K562 (cell line): Measurements from ENCODE around the gene ECM2. TPM values are rescaled to one million over a fixed set of nuclear protein-coding genes. Genes with fewer than 3 reads are reported as not detected.

Source experiments
- ATAC-seq: fragments of 200-7000 bp; cut with Tn5 transposase; 3 replicates; pipeline ENCODE4 v1.9.1; 2020; ENCODE audit warnings: moderate library complexity
- BruUV-seq: library from RNA; stranded (reverse); fragments of 400-500 nt; replicated peaks from 2 replicates; lab custom pipeline; 2021; lab: Mats Ljungman, UMichigan
- CTCF ChIA-PET: fragments of 300-600 bp; formaldehyde crosslinking; extraction: SDS; loops from one replicate; lab custom pipeline; 2021; ENCODE audit warnings: low intra/inter-chr PET ratio; lab: Yijun Ruan, JAX
- POLR2A ChIA-PET: fragments of 300-600, 350-650 bp; sonication (Branson Sonifier 250); formaldehyde crosslinking; extraction: SDS; loops from one replicate; lab custom pipeline; 2021; ENCODE audit warnings: antibody characterized with exemption, inconsistent platforms; lab: Yijun Ruan, JAX
- DNase-seq, 4 experiments: peaks; one replicate each; pipeline versions ENCODE4 v3.0.0 to v3.0.0-alpha.2; 2011 to 2018; ENCODE audit warnings: low spot score in 3 of 4, mixed read lengths in 3 of 4; ENCODE audit errors: extremely low read depth in 1 of 4
- FAIRE-seq: peaks from 2 replicates; lab custom pipeline; 2011; peaks lifted over from hg19 to GRCh38; lab: Jason Lieb, UNC
- H2AFZ ChIP-seq: 2 replicates; pipeline ENCODE4 v1.6.0; 2011; ENCODE audit warnings: low read depth, low read length, control low read depth, inconsistent platforms
- H3K27ac ChIP-seq: fragments of 200-600 bp; 3 replicates; pipeline ENCODE4 v1.8.0; 2011; ENCODE audit warnings: low read depth, mild to moderate bottlenecking, control low read depth, inconsistent platforms, low read length, moderate library complexity, mixed read lengths; ENCODE audit errors: extremely low read depth
- H3K27me3 ChIP-seq, 2 experiments: fragments of 300-600 bp in 1 of 2; 2 replicates in 1 of 2; 3 replicates in 1 of 2; pipeline versions ENCODE4 v1.6.0 to v1.8.0; 2011; ENCODE audit warnings: inconsistent platforms in 2 of 2, low read length in 2 of 2, mild to moderate bottlenecking in 1 of 2, mixed read lengths in 1 of 2, moderate library complexity in 1 of 2; ENCODE audit not compliant: control insufficient read depth in 2 of 2, insufficient read depth in 2 of 2
- H3K36me3 ChIP-seq: fragments of 300-600 bp; 3 replicates; pipeline ENCODE4 v1.8.0; 2011; ENCODE audit warnings: mild to moderate bottlenecking, low read length, inconsistent platforms; ENCODE audit not compliant: control insufficient read depth, insufficient read depth
- H3K4me1 ChIP-seq, 2 experiments: fragments of 200-600 bp in 1 of 2; replicated peaks in 1 of 2; 2 replicates in 1 of 2; 3 replicates in 1 of 2; pipeline versions ENCODE4 v1.5.1 to v1.8.0; 2011; ENCODE audit warnings: inconsistent platforms in 2 of 2, low read length in 2 of 2, mild to moderate bottlenecking in 1 of 2, mixed read lengths in 1 of 2, moderate library complexity in 1 of 2; ENCODE audit not compliant: control insufficient read depth in 2 of 2, insufficient read depth in 2 of 2
- H3K4me2 ChIP-seq: 2 replicates; pipeline ENCODE4 v1.6.1; 2011; ENCODE audit warnings: low read length, control low read depth, inconsistent platforms, mixed read lengths; ENCODE audit not compliant: insufficient read depth
- H3K4me3 ChIP-seq: fragments of 200-600 bp; sonication (generic), shearing (Covaris generic); 2 replicates; pipeline ENCODE4 v1.5.1; 2016; ENCODE audit warnings: control low read depth, inconsistent platforms
- H3K79me2 ChIP-seq: fragments of 200-600 bp; 3 replicates; pipeline ENCODE4 v1.8.0; 2011; ENCODE audit warnings: low read length, inconsistent platforms; ENCODE audit not compliant: control insufficient read depth, insufficient read depth
- H3K9ac ChIP-seq, 2 experiments: 2 replicates each; pipeline versions ENCODE4 v1.6.0 to v1.6.1; 2011; ENCODE audit warnings: low read depth in 2 of 2, low read length in 2 of 2, control low read depth in 1 of 2, inconsistent platforms in 1 of 2, mild to moderate bottlenecking in 1 of 2, mixed read lengths in 1 of 2; ENCODE audit not compliant: insufficient read depth in 1 of 2
- H3K9me1 ChIP-seq: one replicate; pipeline ENCODE4 v1.6.0; 2011; ENCODE audit warnings: inconsistent platforms, mild to moderate bottlenecking, low read length, moderate library complexity; ENCODE audit not compliant: control insufficient read depth, insufficient read depth
- H3K9me3 ChIP-seq: replicated peaks from 2 replicates; pipeline ENCODE4 v1.5.1; 2011; ENCODE audit warnings: low read depth, low read length, inconsistent platforms; ENCODE audit not compliant: control insufficient read depth, insufficient read depth
- H4K20me1 ChIP-seq: replicated peaks from 2 replicates; pipeline ENCODE4 v1.6.1; 2011; ENCODE audit warnings: low read length, inconsistent platforms, mixed read lengths; ENCODE audit not compliant: control insufficient read depth, insufficient read depth
- C11orf30 ChIP-seq: fragments of 450-650 bp; IDR thresholded peaks from 2 replicates; pipeline ENCODE4 v1.6.1; 2016; ENCODE audit warnings: low read depth, mild to moderate bottlenecking
- MAFF ChIP-seq: IDR thresholded peaks from 2 replicates; pipeline ENCODE4 v1.6.1; 2012; ENCODE audit warnings: low read length, improper control_type of control experiment
- MAFG ChIP-seq: fragments of 450-650 bp; conservative IDR thresholded peaks from 2 replicates; pipeline ENCODE4 v1.6.1; 2016; ENCODE audit warnings: missing genetic modification characterization, missing compliant biosample characterization
- MAFK ChIP-seq: IDR thresholded peaks from 2 replicates; pipeline ENCODE4 v1.6.1; 2011; ENCODE audit warnings: low read length, improper control_type of control experiment
- PHTF2 ChIP-seq: fragments of 250-450 bp; sonication (Bioruptor Pico); IDR thresholded peaks from 2 replicates; pipeline ENCODE4 v1.5.0; 2021; ENCODE audit warnings: mild to moderate bottlenecking
- PURB ChIP-seq: sonication (generic); formaldehyde crosslinking; IDR thresholded peaks from 2 replicates; pipeline ENCODE4 v1.9.0; 2021; ENCODE audit warnings: low read depth, mild to moderate bottlenecking, missing genetic modification reagents
- RAD21 ChIP-seq, 2 experiments: fragments of 250-450 bp in 1 of 2; fragments of 450-650 bp in 1 of 2; sonication (Bioruptor Pico) in 1 of 2; formaldehyde crosslinking in 1 of 2; IDR thresholded peaks in 1 of 2; conservative IDR thresholded peaks in 1 of 2; 2 replicates each; pipeline versions ENCODE4 v1.4.0 to v1.8.0; 2020 to 2022; ENCODE audit warnings: mild to moderate bottlenecking in 2 of 2, moderate library complexity in 1 of 2
- TBP ChIP-seq: optimal IDR thresholded peaks from 2 replicates; pipeline ENCODE3; 2011; ENCODE audit warnings: low read depth, low read length, improper control_type of control experiment
- ZNF316 ChIP-seq: fragments of 450-650 bp; IDR thresholded peaks from 2 replicates; pipeline ENCODE4 v1.6.1; 2016
- WGBS: fragments of 100-300 bp; shearing (Covaris generic); methylation state at CpG from one replicate; pipeline ENCODE4 v1.1.6; 2016; ENCODE audit warnings: low coverage, mixed read lengths; ENCODE audit not compliant: insufficient coverage; ENCODE audit errors: missing lambda C conversion rate; 5-methylcytosine and 5-hydroxymethylcytosine counted together
- in situ Hi-C: fragments of 300-500 bp; cut with MboI; formaldehyde crosslinking; loops from 4 replicates; pipeline ENCODE4 v1.15.0; 2018; ENCODE audit warnings: inconsistent platforms, mixed read lengths
- intact Hi-C: fragments of 100-400 bp; cut with micrococcal nuclease; formaldehyde crosslinking; loops from 2 replicates; pipeline ENCODE4 v1.14.2; 2022
- polyA plus RNA-seq, 8 experiments: library from polyadenylated mRNA; depleted of rRNA in 4 of 8; stranded (reverse) in 5 of 8; unstranded in 3 of 8; fragments of >200 nt; fragmentation: Nextera tagmentation in 2 of 8; fragmentation: Illumina TruSeq in 1 of 8; extraction: Ambion mirVana in 2 of 8; extraction: Trizol in 1 of 8; gene quantifications; 2 replicates each; pipeline versions ENCODE4 v1.2.1 to v1.2.3, GENCODE V29; 2011 to 2014; ENCODE audit warnings: inconsistent platforms in 1 of 8, missing spikeins in 1 of 8
- total RNA-seq, 7 experiments: library from RNA; depleted of rRNA in 6 of 7; stranded (reverse); fragments of >200 nt in 6 of 7; fragmentation: Illumina TruSeq in 2 of 7; extraction: Trizol in 2 of 7; gene quantifications; 2 replicates each; pipeline versions ENCODE4 v1.2.1 to v1.2.3, GENCODE V29; 2011 to 2021; ENCODE audit warnings: low replicate concordance in 1 of 7
- TF ChIP-seq, protein P1 (sequence below): IDR thresholded peaks from 2 replicates; pipeline ENCODE4 v1.6.1; 2011; ENCODE audit warnings: borderline replicate concordance, low read depth, mild to moderate bottlenecking, moderate library complexity, low read length; ENCODE audit not compliant: insufficient read depth, poor library complexity, severe bottlenecking
- TF ChIP-seq, protein P2 (sequence below), 2 experiments: fragments of 250-450 bp in 1 of 2; fragments of 450-650 bp in 1 of 2; sonication (Bioruptor Pico) in 1 of 2; IDR thresholded peaks; 2 replicates each; pipeline versions ENCODE4 v1.6.1 to v1.8.0; 2016 to 2021; ENCODE audit warnings: mild to moderate bottlenecking in 2 of 2, moderate library complexity in 2 of 2, missing compliant biosample characterization in 1 of 2, missing genetic modification characterization in 1 of 2
- TF ChIP-seq, protein P3 (sequence below): sonication (generic); formaldehyde crosslinking; IDR thresholded peaks from 2 replicates; pipeline ENCODE4 v1.8.0; 2022; ENCODE audit warnings: missing genetic modification reagents, mild to moderate bottlenecking, moderate library complexity, borderline replicate concordance
- TF ChIP-seq, protein P4 (sequence below), 3 experiments: IDR thresholded peaks in 2 of 3; conservative IDR thresholded peaks in 1 of 3; 2 replicates each; pipeline ENCODE4 v1.5.1; 2011 to 2012; ENCODE audit warnings: low read length in 3 of 3, mild to moderate bottlenecking in 3 of 3, control low read depth in 2 of 3, improper control_type of control experiment in 1 of 3, inconsistent platforms in 1 of 3, low read depth in 1 of 3, mixed read lengths in 1 of 3, moderate library complexity in 1 of 3; ENCODE audit not compliant: insufficient read depth in 2 of 3

The ECM2 gene
- total and polyA plus RNA-seq, 9 of the 15 experiments (the other 6 are each of a cell fraction or from before 2014, with no cell fraction given): 0.03 to 0.07 TPM; not detected in 7

DNA sequence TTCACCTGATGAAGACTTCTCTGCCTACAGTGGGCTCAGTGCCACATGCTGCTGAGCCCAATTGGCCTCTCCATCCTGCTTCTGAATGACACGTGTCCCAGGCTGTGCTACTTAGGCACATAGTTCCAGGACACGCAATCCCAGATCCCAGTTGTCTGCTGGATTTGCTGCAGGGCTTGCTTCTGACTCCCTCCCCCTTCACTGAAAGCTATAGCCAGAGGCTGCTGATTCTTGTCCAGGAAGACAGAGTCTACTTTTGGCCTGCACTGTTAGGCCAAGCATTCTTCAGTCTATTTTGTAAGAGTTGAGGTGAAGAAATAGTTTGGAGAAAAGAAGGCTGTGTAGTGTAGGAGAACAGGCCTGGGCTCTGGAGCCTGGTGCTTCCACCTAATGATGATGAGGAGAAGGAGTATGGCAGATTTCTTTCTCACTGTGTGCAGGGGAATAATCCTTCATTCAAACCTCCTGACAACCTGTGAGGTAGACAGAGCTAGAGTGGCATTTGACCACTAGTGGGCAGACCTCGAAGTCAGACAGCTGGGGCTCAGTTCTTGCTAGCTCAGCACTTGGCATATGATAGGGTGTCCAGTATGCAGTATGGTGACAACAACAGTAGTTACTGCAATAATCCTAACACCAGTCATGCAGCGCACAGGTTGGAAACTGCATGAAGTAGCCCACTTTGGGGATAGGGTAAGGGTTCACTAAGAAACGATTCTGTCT lies 34.0 kb downstream of the ECM2 start:
- Histone ChIP-seq H3K27me3 (no peaks in the 10 kb centered on the region), H3K4me2 (no peak overlapping the region), H4K20me1 (no peaks in the 10 kb centered on the region), H3K4me1 (peaks cover 4 to 19% of the 10 kb centered on the region in 2 experiments; a peak in 4 of 5 replicates), H3K9me3 (no peaks in the 10 kb centered on the region), H3K36me3 (no peaks in the 10 kb centered on the region)
- FAIRE-seq (peak; percentile 90), DNase-seq (peak; percentile 31 to 51 (median 45))
- in situ Hi-C loops: no loop called here
- TF ChIP-seq, protein P1, sequence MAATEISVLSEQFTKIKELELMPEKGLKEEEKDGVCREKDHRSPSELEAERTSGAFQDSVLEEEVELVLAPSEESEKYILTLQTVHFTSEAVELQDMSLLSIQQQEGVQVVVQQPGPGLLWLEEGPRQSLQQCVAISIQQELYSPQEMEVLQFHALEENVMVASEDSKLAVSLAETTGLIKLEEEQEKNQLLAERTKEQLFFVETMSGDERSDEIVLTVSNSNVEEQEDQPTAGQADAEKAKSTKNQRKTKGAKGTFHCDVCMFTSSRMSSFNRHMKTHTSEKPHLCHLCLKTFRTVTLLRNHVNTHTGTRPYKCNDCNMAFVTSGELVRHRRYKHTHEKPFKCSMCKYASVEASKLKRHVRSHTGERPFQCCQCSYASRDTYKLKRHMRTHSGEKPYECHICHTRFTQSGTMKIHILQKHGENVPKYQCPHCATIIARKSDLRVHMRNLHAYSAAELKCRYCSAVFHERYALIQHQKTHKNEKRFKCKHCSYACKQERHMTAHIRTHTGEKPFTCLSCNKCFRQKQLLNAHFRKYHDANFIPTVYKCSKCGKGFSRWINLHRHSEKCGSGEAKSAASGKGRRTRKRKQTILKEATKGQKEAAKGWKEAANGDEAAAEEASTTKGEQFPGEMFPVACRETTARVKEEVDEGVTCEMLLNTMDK: peak; percentile 40
- TF ChIP-seq RAD21 (CRISPR knock-in tag; conservative IDR thresholded peaks at IDR 0.05 in 1 of 2, IDR thresholded peaks at IDR 0.05 in 1 of 2) (peak in 1 of 2 experiments; percentile 52; a peak in 2 of 4 replicates), TBP (no peak), MAFF (peak; percentile 87), PHTF2 (CRISPR knock-in tag) (no peak), MAFG (tag) (peak; percentile 88), MAFK (peak; percentile 93), C11orf30 (peak; percentile 90), PURB (CRISPR knock-in tag) (no peak), ZNF316 (peak; percentile 93)
- TF ChIP-seq, protein P2, sequence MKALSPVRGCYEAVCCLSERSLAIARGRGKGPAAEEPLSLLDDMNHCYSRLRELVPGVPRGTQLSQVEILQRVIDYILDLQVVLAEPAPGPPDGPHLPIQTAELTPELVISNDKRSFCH (CRISPR knock-in tag; IDR thresholded peaks at IDR 0.05): no peak
- TF ChIP-seq, protein P2 (tag; IDR thresholded peaks at IDR 0.05): no peak
- TF ChIP-seq, protein P3, sequence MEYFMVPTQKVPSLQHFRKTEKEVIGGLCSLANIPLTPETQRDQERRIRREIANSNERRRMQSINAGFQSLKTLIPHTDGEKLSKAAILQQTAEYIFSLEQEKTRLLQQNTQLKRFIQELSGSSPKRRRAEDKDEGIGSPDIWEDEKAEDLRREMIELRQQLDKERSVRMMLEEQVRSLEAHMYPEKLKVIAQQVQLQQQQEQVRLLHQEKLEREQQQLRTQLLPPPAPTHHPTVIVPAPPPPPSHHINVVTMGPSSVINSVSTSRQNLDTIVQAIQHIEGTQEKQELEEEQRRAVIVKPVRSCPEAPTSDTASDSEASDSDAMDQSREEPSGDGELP (CRISPR knock-in tag): peak; percentile 39; the same call in 1 of the 2 replicates
- TF ChIP-seq, protein P4, sequence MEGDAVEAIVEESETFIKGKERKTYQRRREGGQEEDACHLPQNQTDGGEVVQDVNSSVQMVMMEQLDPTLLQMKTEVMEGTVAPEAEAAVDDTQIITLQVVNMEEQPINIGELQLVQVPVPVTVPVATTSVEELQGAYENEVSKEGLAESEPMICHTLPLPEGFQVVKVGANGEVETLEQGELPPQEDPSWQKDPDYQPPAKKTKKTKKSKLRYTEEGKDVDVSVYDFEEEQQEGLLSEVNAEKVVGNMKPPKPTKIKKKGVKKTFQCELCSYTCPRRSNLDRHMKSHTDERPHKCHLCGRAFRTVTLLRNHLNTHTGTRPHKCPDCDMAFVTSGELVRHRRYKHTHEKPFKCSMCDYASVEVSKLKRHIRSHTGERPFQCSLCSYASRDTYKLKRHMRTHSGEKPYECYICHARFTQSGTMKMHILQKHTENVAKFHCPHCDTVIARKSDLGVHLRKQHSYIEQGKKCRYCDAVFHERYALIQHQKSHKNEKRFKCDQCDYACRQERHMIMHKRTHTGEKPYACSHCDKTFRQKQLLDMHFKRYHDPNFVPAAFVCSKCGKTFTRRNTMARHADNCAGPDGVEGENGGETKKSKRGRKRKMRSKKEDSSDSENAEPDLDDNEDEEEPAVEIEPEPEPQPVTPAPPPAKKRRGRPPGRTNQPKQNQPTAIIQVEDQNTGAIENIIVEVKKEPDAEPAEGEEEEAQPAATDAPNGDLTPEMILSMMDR (IDR thresholded peaks at IDR 0.05 in 2 of 3, conservative IDR thresholded peaks at IDR 0.05 in 1 of 3; ENCODE audit: insufficient read depth in 2 of 3, low read depth in 1 of 3, low read length in 3 of 3): peak; percentile 60 to 69 (median 67)
- TF ChIP-seq, all 486 proteins: peak for 9
- ChIA-PET CTCF (no interaction called here), POLR2A (no interaction called here)
- Histone ChIP-seq H3K27ac (no peak overlapping the region), H3K9ac (no peak overlapping the region), H3K9me1 (no peaks in the 10 kb centered on the region), H2AFZ (no peak overlapping the region), H3K79me2 (no peaks in the 10 kb centered on the region), H3K4me3 (no peak overlapping the region)
- WGBS: 75% methylated on average over 5 of the region's 5 CpGs
- BruUV-seq: no TSS peak
- intact Hi-C loops: no loop called here
- peak; percentile 96 for ATAC-seq
